Measurements from ENCODE around the gene ZCCHC24.

Gene ZCCHC24

GRCh38 chr10:79445977-79446757, 743 bp upstream of the ZCCHC24 start:
- DNase-seq, result no peak

DNA sequence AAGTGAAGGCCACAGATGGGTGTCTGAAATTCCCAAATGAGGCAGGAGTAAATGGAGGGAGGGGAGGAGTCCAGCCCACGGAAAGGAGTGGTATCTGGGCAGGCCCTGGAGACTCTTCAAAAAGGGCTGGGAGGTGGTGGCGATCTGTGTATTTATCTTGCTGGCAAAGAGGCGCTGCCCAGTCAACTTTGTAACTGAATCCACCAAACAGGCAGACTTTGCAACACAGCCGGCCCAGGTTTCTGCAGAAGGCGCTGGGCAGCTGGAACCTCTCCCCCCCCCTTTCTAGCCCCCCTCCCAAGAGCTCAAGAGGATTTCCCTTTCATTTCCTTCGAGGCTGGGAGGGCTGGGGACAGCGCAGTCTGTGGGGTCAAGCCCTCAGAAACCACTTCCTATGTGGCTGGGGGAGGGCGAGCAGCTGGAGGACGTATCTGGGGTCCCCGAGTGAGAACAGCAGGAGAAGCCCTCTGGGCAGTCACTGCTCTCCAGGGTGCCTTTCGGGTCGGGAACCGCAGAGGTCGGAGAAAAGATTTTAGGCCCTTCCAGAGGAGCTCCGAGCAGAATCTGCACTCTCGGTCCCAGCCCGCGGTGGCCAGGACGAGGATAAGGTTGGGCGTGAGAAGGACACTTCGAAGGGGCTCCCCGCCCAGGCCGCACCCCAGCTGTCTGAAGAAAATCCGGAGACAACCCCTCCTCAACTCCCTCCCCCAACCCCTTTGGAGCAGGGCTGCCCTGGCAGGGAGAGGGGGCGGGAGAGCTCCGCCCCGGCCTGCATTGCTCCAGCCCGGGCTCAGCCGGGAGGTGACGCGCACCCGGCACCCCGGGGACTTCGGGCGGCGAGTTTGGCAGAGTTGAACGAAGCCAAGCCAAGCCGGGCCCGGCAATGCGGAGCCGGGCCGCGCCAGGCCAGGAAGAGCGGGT, 965 bp downstream of the ZCCHC24 start:
- DNase-seq, result no peak

DNA sequence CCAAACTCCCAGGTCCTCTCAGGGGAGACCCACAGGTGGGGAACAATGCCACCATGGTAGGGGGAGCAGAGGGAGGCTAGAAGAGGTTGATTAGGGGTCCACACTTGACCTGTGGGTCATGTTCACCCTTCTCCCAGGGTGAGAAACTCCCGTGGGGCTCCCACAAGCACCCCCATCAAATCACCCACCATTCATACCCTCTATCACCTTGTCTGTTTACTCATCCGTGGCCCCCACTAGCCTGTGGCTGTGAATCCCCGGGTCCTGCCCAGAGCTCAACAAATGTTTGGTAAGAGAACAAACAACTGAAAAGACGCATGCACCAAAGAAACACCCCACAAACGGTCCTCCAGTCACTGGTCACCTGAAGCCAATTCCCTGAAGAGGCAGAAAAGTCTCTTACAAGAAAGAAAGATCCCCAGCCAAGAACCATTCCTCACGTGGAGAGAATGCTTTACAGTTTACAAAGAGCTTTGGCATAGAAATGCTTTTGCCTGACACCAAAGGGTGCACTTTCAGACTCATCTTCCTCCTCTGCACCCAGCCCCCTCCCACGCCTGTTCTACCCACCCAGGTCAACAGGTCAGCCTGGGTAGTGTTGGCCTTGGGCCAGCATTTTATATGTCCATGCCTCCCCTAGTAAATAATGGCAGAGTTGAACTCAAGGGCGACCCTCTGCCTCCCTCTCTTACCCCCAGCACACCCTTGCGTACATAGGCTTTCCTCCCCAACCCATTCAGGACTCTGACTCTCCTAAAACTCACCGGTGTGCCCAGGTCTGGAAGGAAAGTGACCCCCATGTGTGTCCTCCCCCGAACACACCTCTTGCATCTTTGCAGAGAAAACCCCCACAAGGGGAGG, 1.9 kb downstream of the ZCCHC24 start:
- DNase-seq, result no peak

DNA sequence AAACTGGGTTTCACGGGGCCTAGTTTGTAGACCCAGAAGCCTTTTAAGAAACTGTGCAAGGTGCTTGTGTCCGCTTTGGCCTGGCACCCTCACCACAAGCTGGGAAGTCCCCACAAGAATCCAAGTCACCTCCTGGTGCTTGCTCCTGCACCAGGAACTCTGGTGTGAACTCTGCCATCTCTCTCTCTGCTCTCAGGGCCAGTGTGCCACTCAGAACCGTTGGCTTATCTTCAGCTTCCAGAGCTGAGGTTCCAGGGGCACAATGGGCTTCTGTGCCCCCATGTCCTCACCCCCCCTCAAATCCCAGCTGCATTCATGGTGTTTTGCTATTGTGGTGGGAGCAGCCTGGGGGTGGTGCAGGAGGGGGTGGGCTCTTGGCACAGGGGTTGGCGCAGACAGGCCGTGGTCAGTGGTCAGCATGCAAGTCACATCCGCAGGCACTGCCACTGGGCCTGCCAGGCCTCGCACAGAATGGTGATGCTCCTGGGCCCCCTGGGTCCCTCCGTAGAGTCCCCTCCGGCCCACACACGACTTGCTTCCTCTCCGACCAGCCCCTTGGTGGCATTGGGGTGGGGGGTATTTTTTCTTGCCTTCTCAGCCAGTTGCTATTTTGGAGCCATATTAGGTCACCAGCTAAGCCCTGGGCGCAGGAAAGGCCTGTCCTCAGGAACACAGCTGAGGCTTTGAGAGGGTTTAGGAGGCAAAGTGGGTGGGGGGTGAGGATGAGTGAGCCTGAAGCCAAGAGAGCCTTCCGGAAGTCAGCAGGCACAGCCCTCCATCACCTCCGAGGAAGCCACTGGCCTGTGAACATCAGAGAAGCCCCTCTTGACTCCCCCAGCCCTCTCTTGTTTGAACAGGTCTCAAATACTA, 3.0 kb downstream of the ZCCHC24 start:
- DNase-seq, result no peak

DNA sequence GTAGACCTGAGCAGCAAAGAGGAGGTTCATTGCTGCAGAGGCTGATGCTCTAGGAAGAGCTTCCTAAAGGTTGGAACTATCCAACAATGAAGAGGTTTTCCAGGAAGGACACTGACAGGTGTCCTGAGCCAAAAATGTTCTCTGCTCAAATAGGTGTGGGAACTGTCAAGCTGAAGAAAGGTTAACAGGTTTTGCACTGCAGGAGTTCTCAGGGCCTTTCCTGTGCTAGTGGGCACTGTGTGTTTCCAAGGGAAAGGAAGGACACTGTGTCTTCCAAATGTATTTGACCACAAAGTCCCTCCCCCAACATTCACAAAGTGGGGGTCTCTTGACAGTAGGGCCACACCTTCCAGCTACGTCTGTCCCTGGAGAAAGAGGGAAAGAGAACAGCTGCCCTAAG, 4.0 kb downstream of the ZCCHC24 start:
- DNase-seq, result no peak

DNA sequence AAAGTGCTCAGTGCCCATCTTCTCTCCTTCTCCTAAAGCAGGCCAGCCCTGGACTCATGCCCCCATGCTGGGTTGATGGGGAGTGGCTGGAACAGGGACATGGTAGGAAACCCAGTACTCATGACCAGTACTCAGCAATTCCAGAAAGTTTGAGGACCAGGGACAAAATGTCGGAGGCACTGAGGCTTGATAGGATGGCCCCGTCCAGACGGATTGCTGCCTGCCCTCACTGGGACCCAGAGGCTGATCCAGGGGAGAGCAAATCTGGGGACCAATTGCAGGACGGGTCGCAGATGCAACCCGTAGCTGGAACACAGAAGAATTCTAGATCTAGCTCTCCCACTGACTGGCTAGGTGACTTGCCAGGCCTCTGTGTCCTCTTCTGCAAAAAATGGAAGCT, 5.1 kb downstream of the ZCCHC24 start:
- no peak for DNase-seq

- DNase-seq, result no peak
Measured at GRCh38 chr10:79438699-79439085, 6.7 kb downstream of the ZCCHC24 start.

DNA sequence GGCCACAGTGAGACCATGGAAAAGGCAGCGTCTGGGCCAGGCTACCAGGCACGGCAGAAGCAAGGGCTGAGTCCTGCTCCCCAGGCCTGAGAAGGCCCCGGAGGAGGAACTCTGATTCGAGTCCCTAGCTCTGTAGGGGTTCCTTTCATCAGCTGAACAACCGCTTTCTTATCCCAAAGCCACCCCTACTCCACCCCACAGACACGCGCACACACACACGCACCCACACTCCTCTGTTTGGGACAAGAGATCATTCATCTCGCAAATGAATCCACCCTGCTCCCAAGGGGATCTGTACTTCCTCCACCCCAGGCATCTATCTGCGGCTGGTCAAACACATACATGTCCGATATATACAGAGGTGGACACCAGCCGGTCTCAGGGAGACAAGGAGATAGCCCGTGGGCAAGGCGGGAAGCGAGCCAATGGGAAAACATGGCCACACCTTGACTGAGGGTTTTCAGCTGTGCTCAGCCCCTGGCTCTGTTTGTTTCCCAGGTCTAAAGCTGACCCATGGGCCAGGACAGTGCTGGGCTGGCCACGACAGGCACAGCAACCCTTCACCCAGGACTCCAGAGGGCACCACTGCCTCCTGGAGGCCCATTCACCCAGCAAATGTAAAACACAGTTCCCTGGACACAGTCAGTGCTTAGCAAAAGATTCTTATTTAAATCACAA, 7.3 kb downstream of the ZCCHC24 start:
- no peak for DNase-seq

DNA sequence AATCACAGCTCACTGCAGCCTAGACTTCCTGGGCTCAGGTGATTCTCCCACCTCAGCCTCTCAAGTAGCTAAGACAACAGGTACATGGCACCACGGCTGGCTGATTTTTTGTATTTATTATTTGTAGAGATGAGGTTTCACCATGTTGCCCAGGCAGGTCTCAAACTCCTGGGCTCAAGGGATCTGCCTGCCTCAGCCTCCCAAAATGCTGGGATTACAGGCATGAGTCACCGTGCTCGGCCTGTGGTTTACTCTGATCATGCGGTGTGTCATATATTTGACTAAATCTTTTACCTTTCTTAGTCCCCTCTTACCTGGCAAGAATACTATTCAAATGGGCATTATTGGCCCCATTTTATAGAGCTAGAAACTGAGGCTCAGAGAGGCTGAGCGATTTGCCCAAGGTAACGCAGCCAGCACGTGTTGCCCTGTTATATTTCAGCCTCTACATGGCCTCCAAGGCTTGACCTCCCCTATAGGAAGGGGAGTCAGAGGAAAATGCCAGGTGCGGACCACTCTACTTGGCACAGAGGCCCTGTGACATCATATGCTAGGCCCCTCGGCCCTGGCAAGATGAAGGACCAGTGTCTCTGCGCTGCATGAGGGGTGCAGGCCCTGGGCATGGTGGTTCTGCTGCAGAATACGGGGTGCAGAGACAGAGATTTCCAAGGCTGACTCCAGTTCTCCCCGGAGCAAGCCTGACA, 8.2 kb downstream of the ZCCHC24 start:
- DNase-seq, result no peak

GRCh38 chr10:79436850-79437103, 8.6 kb downstream of the ZCCHC24 start:
- DNase-seq, result no peak

GRCh38 chr10:79436066-79436849, 9.2 kb downstream of the ZCCHC24 start:
- DNase-seq, result no peak

DNA sequence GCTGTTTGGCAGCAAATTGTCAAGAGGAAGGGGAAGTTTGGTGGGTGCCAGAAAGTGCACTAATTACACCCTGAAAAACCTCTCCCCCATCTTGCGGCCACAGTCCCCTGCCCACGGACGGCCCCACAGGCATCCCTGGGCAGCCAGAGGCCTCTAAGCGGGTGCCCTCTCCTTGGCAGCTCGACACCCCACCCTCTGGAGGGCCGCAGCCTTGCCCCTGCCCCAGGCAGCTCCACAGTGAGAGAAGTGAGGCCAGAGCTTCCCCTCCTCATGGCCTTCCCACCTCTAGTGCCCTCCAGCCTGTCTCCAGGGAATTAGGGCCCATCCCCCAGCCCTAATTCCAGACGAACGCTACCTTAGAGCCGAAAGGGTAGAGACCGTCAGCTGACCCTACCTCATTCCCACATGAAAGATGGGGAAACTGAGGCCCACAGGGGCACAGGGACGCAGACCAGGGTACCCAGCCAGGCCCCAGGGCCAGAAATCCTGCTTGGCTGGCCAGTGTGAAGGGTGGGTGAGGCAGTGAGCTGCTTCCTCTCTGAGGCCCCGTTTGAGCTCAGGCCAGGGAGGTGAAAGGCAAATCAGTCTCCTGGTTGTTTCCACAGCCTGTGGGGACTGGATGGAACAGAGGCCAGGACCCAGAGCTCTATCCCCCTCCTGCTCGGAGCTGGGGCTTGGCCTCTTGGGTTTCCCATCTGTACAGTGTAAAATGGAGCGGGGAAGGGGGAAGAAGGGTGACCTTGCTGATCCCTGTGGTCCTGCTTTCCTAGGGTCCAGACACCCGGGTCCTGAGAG, 10.0 kb downstream of the ZCCHC24 start:
- no peak for DNase-seq

DNA sequence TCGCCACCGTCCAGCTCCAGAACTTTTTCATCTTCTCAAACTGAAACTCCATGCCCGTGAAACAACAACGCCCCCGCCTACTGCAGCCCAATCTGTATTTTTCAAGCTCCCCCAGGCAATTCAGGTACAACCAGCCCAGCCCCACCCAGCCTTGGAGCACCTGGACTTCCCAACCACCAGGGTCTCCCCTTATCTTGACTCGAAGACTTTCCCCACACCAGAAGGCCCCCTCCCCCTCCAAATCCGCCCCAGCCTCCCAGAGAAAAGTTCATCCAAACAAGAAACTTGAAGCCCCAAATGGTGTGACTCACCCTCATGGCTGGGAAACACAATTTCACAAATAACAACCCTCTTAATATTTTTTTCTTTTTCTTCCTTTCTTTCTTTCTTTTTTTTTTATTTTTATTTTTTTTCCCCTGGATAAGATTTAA, 10.6 kb downstream of the ZCCHC24 start:
- DNase-seq, result no peak

- no peak for DNase-seq
Measured at GRCh38 chr10:79434223-79434687, 11.2 kb downstream of the ZCCHC24 start.

DNA sequence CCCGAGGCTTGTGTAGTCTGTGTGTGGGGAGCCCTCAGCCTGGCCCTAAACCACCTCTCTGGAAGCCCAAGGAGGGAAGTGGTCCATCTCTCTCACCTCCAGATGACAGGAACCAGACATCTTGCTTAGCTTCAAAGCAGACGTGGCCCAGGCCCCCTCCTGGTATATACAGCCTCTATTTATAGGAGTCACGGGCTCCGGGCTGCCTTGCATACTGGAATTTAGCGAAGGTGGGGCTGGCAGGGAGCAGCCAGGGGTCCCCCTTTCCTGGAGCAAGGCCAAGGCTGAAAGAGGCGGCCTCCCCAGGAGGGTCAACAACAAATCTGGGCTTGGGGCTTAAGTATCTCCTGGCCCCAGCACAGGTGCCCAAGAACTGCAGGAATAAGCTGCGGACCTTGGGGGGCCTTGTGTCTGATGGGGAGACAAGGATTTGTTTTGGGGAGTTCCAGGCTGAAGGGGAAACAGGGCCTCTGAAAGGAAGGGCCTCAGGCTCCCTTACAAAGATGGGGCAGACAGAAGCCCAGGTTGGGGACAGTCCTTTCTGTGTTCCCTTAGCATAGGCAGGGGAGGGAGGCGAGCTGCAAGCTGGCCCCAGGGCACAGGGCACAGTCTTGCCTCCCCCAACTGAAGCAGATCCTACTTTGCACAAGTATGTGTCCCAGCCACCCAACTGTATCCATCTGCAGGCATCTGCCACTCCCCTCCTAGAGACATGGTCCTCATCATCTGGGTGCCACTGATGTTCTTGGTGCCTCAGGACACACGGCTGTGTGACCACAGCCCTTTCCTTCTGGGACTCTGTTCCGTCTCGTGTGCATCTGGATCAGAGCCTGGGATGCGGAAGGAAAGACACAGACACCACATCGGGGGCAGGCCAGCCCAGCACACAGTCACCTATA, 11.9 kb downstream of the ZCCHC24 start:
- DNase-seq, result no peak

DNA sequence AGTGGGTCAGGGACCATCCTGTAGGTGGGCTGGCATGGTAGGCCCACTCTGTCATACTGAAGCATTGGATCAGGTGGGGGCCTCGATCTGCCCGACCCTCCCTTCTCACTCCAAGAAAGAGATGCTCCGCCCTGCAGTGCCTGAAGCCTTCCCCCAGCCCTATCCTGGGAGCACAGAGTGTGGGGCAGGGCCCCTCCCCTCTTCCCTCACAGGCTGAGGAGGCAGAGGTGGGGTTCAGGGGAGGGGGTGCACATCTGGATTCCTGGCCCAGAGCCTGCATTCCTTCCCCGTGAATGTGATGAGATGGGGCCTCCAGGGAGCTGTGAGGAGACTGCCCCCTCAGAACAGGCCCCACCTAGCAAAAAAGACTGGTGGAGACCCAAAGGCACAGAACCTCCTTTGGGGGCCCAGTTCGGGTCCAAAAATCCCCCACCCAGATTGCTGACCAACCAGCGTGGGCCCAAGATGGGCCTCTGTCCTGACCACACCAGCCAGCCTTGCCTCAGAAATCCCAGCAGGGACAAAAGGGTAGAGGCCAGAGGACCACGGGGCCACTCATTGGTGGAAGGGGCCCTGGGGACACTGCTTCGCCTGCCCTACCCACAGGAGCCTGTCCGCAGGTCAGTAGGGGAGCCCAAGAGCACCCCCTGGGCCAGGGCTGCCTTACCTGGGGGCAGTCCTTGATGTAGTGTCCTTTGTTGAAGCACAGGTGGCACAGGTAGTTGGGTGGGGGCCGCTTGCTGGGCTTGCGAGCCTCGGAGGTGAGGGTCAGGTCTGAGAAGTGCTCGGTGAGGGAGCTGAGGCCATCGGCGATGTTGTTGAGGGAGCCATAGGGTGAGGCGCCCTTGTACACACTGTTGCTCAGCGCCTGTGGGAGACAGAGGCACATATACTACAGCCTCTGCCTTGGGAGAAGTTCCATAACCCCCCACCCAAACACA, 13.3 kb downstream of the ZCCHC24 start:
- DNase-seq, result no peak

GRCh38 chr10:79431428-79431827, 14.0 kb downstream of the ZCCHC24 start:
- DNase-seq, result no peak
